HG03439 (cell line): Measurements from ENCODE around the gene RDH16.

ENCODE experiments used
- ATAC-seq: cut with Tn5 transposase; IDR thresholded peaks from one replicate; pipeline ENCODE4 v1.9.1; 2021; ENCODE audit warnings: mild to moderate bottlenecking, moderate library complexity; ENCODE audit not compliant: unreplicated experiment

RDH16 gene

GRCh38 chr12:56957229-56958052, at the start of gene RDH16:
Gene RDH16 (minus strand): TSS chr12:56957608. CDS start chr12:56957462, 146 bp downstream.
- no peak for ATAC-seq

DNA sequence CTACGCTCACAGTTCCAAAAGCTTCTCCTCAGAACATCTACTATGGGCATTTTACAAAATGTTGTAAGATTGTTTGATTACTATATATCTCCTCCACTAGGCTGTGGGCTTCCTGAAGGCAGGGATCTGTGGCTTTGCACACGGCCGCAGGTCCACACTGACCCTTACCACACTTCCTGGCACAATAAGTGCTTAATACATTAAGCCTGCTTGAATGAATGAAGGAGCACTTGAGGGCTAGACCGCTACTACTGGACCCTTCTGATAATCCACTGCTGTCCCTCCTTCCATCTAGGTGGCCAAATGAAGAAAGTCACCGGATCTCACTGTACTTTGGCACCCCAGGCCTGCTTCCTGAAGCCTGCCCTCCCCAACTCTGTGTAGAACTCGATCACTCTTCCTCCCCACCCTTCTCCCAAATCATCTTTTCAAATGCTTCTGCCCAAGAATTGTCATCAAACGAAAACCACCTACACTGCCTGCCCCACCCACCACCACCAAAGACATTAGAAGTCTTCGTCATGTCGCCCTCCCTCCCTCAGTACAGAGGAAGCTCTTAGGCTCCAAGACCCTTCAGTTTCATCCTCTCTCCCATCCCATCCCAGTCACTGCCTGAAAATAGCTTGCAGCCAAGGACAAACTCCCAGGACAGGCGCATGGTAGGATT, 49.5 kb upstream of the RDH16 start:
- ATAC-seq = no peak

DNA sequence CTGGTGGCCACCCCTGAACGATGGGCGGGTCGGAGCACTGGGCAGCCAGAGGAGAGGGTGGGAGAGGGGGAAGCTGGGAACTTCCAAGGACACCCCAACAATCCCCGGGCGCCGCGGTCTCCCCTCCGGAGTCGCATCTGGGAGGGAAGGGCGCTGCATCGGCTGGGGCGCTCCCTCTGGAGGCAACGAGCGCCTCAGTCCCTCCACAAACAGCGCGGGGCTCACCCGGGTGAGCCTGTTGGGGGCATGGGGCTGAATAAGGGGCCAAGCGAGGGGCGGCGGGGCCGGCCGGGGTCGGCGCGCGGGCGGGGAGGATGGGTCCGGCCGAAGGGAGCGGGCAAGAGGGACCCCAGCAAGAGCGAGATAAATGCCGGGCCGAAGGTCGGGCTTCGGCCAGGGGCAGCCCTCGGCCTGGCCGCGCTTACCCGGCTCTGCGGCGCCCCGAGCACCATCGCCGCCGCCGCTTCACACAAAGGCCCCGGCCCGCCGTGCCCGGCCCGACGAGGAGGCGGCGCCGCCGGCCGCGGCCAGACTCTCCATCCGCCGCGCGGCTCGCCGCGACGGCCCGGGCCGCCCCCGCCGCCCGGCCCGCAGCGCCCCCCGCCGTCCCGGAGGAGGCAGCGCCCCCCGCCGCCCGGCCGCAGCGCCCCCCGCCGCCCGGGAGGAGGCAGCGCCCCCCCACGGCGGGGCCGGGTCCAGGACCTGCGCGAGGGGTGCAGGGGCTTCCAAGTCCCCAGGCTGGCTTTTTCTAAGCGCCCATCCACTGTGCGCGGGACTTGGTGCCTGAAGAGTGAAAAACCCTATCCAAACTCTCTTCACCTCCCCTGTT, 48.8 kb upstream of the RDH16 start, which contains the start of gene ZBTB39:
Gene ZBTB39, minus strand, starts transcription at position 567 of the 829 bp plus-strand sequence. CDS start 1,629 bp downstream, outside the sequence.
- ATAC-seq = peak; percentile 64

DNA sequence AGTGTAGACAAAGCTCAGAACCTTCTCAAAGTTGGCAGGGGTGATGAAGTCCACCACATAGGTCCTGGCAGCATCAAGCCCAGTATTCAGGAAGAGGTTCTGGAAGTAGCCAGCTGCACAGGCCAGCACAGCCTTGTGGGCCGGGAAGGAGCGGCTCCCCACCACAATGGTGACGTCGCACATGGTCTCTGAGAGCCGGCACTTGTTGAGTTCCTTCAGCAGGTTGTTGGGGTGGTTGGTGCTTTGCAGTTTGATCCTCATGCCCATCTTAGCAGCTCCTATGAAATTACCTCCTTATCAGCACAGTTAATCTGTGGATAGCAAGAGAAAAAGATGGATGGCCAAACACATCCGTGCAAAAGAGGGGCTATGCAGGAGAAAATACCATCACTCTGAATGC, 47.2 kb upstream of the RDH16 start:
- no peak for ATAC-seq

DNA sequence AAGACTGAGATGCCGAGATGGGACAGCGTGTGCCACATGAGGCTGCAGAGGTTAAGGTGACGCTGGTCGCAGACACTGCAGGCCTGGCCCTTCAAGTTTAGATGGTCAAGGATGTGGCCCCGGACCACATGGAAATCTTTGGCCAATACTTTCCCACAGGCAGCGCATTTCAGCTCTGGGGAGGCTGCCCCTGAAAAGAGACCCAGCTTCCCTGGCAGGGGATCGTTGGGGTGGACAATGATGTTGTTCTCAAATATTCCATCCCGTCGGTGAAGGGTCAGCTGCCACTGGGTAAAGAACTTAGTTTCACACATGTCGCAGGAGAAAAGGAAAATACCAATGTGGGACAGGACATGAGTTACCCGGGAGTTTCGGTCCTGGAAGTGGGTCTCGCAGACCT, 46.0 kb upstream of the RDH16 start:
- ATAC-seq = no peak

GRCh38 chr12:57001448-57001906, 44.1 kb upstream of the RDH16 start:
- no peak for ATAC-seq

DNA sequence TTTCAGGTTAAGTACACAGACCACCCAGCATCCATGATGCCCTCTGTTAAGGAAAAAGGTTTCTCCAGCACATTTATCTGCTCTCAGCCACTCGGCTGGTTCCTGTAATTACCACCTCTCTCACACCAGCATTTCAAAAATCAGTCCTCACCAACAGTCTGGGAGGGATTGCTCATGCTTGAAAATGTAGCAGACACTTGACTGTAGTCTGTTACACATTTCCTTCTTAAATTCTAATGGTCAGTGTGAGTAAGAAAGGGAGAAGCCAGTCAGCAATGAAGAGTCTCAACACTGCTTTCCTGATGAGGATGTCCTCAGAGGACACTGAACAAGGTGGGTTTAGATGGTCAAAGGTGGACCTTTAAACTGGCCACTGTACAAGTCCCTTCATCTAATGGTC, 43.0 kb upstream of the RDH16 start:
- ATAC-seq = no peak

- ATAC-seq = no peak
Measured at GRCh38 chr12:56999456-56999855, 42.0 kb upstream of the RDH16 start.

- peak; percentile 57 for ATAC-seq
Measured at GRCh38 chr12:56998981-56999380, 41.6 kb upstream of the RDH16 start.

DNA sequence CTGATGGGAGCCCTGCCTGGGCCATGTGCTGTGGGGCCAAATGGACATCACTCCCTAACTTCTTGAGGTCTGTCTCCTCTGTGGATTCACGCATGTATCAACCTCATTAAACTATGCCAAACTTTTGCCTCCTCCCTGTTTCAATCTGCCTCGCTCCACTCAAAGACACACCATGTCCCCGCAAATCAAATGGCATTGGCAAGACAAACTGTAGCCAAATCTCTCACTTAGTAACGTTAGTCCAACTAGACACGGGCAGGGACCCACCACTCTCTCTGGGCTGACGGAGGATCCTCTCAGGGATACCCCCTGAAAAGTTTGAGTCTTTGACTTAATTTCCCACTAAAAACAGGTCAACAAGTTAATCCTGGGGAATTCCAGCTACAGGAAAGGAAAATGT, 40.9 kb upstream of the RDH16 start:
- ATAC-seq = no peak

- no peak for ATAC-seq
Measured at GRCh38 chr12:56996793-56997545, 39.6 kb upstream of the RDH16 start.

DNA sequence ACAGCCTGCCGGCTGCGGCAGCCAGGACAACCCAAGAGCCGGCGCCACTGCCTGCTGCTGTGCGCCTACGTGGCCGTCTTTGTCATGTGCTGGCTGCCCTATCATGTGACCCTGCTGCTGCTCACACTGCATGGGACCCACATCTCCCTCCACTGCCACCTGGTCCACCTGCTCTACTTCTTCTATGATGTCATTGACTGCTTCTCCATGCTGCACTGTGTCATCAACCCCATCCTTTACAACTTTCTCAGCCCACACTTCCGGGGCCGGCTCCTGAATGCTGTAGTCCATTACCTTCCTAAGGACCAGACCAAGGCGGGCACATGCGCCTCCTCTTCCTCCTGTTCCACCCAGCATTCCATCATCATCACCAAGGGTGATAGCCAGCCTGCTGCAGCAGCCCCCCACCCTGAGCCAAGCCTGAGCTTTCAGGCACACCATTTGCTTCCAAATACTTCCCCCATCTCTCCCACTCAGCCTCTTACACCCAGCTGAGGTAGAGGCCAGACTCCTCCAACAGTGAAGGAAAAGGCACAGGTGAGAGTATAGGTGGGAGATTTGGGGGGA, 38.6 kb upstream of the RDH16 start:
- no peak for ATAC-seq

DNA sequence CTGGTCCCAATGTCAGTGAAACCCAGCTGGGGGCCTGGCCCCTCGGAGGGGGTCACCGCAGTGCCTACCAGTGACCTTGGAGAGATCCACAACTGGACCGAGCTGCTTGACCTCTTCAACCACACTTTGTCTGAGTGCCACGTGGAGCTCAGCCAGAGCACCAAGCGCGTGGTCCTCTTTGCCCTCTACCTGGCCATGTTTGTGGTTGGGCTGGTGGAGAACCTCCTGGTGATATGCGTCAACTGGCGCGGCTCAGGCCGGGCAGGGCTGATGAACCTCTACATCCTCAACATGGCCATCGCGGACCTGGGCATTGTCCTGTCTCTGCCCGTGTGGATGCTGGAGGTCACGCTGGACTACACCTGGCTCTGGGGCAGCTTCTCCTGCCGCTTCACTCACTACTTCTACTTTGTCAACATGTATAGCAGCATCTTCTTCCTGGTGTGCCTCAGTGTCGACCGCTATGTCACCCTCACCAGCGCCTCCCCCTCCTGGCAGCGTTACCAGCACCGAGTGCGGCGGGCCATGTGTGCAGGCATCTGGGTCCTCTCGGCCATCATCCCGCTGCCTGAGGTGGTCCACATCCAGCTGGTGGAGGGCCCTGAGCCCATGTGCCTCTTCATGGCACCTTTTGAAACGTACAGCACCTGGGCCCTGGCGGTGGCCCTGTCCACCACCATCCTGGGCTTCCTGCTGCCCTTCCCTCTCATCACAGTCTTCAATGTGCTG, 38.0 kb upstream of the RDH16 start:
- no peak for ATAC-seq

DNA sequence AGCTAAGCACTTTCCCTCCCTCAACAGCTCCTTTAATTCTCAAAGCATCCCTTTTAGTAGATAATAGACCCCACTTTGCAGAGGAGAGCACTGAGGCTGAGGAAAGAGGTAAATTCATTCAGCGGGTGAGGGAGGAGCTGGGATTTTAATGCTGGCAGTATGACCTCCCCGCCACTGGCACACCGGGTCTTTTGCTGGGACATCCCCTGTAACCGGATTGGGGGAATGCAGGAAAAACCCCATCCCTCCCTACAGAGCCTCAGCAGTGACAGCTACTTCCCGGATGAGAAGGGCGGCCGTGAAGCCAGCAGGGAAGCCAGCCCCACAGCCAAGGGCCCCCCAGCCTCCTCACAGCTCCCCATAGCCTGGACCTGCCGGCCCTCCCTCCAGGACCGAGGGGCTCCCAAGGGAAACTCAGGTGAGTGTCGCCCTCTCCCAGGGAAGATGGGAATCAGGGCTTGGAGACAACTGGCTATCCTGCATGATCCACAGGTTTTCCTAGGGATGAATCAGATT, 36.9 kb upstream of the RDH16 start:
- ATAC-seq = no peak

GRCh38 chr12:56993346-56993745, 35.9 kb upstream of the RDH16 start:
- no peak for ATAC-seq

DNA sequence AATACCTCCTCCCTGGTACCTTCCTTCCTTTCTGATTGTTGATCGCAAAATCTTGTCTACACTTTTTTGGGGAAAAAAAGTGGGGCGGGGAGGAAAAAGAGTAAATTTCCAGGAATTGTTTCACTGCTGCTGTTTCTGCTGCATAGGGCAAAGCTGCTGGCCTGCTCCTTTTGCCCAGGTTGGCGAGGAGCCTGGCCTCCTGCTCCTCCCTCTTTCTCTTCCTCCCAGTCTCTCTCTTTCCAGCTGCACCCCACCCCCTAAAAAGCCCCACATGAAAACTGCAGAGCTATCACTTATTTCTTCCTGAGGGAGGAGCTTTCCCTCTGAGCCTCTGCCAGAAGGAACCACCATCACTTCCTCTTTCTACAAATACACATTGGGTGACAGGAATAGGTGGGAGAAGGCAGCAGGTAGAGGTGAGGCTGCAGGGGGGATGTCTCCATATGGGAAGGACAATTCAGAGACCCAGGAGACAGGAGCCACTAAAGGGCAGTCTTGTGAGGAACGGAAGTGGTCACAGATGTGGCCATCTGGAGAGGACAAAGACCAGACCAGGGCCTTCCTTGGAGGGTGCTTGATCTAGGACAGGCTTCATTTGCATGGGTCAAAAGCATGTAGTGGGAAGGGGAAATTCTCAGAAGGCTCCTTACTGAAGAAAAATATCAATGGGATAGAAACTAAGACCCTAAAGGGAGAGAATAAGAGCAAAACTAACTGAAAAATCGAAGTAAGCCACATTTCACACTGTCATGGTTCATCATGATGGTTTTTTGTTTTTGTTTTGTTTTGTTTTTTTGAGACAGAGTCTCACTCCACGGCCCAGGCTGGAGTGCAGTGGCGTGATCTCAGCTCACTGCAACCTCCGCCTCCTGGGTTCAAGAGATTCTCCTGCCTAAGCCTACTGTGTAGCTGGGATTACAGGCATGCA, 34.2 kb upstream of the RDH16 start:
- no peak for ATAC-seq

DNA sequence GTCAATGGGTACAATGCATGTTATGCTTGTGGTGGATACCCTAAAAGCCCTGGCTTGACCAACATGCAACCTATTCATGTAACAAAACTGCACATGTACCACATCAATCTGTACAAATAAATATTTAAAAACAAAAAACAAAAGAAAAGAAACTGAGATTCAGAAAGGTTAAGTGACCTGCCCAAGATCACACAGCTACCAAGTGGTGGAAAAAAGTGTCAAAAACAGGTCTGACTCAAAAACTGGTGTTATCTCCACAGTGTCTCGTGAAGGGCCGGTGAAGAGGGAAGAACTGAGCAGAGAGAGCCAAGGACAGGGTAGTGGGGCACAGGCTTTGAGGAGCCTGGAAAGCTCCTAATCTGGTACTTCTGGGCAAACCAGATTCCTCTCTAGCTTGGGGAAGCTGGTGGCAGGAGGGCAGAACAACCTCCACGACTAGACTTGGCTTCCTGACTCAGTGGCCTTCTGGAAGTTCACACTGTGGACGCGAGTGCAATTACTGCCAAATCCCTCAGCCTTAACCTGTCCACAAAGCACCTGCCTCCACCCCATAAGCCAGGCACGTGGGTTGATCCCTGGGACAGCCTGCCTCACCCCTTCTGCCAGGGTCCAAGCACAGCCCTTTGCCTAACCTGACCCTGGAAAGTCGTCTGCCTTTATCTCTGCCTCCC, 33.4 kb upstream of the RDH16 start:
- no peak for ATAC-seq
